ENCODE results near the gene TMEM154.

The TMEM154 gene

GRCh38 chr4:152619556-152619955 is 60.2 kb downstream of the TMEM154 start:
- no peak for TF ChIP-seq CTCF (IDR thresholded peaks at IDR 0.05; ENCODE audit: control insufficient read depth, extremely low read depth, insufficient read depth)

DNA sequence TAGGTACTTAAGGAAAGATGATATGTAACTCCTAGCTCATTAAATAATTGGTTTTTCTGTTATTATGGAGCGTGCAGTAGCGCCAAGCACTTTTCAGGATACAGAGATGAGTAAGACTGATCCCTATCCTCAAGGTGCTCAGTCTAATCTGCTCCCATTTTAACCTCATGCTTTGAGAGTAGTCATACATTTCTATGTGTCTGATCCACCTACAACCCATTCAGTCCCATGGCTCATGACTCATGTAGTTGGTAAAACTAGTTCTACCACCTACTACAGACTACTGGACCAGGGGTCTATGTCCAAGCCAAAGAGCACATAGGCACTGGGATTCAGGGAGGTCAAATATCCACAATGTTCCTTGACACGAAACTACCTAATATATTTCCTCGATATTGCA is 60.8 kb downstream of the TMEM154 start:
- DNase-seq (ENCODE audit: low read depth) = no peak
- H3K4me3 ChIP-seq (ENCODE audit: low read depth, low read length) = no peak overlapping the region
- TF ChIP-seq CTCF (IDR thresholded peaks at IDR 0.05; ENCODE audit: control insufficient read depth, extremely low read depth, insufficient read depth) = no peak

More at GRCh38 chr4:152619556-152619955, 60.2 kb downstream of the TMEM154 start:
- no peak overlapping the region for H3K4me3 ChIP-seq (ENCODE audit: low read depth, low read length)
- no peak for DNase-seq (ENCODE audit: low read depth)

- TF ChIP-seq CTCF (IDR thresholded peaks at IDR 0.05; ENCODE audit: control insufficient read depth, extremely low read depth, insufficient read depth) = no peak
- no peak overlapping the region for H3K4me3 ChIP-seq (ENCODE audit: low read depth, low read length)
Measured at GRCh38 chr4:152616804-152617203, 63.0 kb downstream of the TMEM154 start.

GRCh38 chr4:152613841-152614721 is 65.7 kb downstream of the TMEM154 start:
- no peak for DNase-seq (ENCODE audit: low read depth)
- no peak for TF ChIP-seq CTCF (IDR thresholded peaks at IDR 0.05; ENCODE audit: control insufficient read depth, extremely low read depth, insufficient read depth)
- no peak overlapping the region for H3K4me3 ChIP-seq (ENCODE audit: low read depth, low read length)

More at GRCh38 chr4:152616804-152617203, 63.0 kb downstream of the TMEM154 start:
- DNase-seq (ENCODE audit: low read depth) = no peak

- TF ChIP-seq CTCF (IDR thresholded peaks at IDR 0.05; ENCODE audit: control insufficient read depth, extremely low read depth, insufficient read depth) = no peak
- no peak for DNase-seq (ENCODE audit: low read depth)
- no peak overlapping the region for H3K4me3 ChIP-seq (ENCODE audit: low read depth, low read length)
Measured at GRCh38 chr4:152613351-152613750, 66.4 kb downstream of the TMEM154 start.

GRCh38 chr4:152610131-152610530 is 69.7 kb downstream of the TMEM154 start:
- DNase-seq (ENCODE audit: low read depth) = no peak
- H3K4me3 ChIP-seq (ENCODE audit: low read depth, low read length) = no peak overlapping the region
- no peak for TF ChIP-seq CTCF (IDR thresholded peaks at IDR 0.05; ENCODE audit: control insufficient read depth, extremely low read depth, insufficient read depth)

Measured in LNCaP clone FGC (cell line).